Fibroblast of lung (primary cell): Measurements from ENCODE around the gene IKZF3.

ENCODE experiments used
- EZH2 ChIP-seq: IDR thresholded peaks from 2 replicates; pipeline ENCODE4 v1.5.1; 2012; ENCODE audit warnings: low read length, control low read depth, mild to moderate bottlenecking; ENCODE audit errors: missing control alignments
- TF ChIP-seq, protein P1 (sequence below), 2 donors: IDR thresholded peaks in 1 of 2; conservative IDR thresholded peaks in 1 of 2; 1 replicate in 1 of 2; 2 replicates in 1 of 2; pipeline ENCODE4 v1.5.1; 2011 to 2012; ENCODE audit warnings: low read length in 2 of 2, control low read depth in 1 of 2, inconsistent platforms in 1 of 2, low read depth in 1 of 2, mild to moderate bottlenecking in 1 of 2

DNA sequence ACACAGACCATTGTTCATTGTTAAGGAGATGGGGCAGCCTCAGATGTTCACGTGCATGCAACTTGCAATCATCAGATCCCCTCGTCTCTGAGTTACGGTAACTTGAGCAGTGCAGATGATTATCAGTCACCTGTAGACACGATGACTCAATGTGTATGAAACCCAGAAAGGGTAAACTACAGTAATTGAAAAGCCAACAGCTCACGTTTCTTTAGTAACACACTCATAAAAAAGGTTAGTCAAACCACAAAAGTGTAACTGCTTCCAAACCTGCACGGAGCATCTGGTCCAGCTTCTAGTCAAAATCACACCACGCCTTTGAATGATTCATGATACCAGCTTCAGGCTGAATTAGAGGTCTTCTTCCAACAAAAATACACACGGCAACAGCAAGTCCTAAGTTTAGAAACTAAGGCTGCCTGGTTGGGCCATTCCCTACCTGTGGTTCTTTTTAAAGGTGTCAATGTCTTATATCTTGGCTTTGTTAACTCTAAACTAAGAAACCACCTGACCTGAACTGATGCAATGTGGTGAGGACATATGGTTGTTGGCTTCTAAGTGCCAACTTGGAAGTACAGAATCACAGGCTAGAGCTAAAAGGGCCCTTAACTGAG, 94.0 kb downstream of the IKZF3 start:
- TF ChIP-seq, protein P1, sequence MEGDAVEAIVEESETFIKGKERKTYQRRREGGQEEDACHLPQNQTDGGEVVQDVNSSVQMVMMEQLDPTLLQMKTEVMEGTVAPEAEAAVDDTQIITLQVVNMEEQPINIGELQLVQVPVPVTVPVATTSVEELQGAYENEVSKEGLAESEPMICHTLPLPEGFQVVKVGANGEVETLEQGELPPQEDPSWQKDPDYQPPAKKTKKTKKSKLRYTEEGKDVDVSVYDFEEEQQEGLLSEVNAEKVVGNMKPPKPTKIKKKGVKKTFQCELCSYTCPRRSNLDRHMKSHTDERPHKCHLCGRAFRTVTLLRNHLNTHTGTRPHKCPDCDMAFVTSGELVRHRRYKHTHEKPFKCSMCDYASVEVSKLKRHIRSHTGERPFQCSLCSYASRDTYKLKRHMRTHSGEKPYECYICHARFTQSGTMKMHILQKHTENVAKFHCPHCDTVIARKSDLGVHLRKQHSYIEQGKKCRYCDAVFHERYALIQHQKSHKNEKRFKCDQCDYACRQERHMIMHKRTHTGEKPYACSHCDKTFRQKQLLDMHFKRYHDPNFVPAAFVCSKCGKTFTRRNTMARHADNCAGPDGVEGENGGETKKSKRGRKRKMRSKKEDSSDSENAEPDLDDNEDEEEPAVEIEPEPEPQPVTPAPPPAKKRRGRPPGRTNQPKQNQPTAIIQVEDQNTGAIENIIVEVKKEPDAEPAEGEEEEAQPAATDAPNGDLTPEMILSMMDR (conservative IDR thresholded peaks at IDR 0.05 in 1 of 2, IDR thresholded peaks at IDR 0.05 in 1 of 2; ENCODE audit: low read depth in 1 of 2, low read length in 2 of 2): no peak
- no peak for TF ChIP-seq EZH2
